ENCODE data around the gene GSTO1. TPM values are rescaled to one million over a fixed set of nuclear protein-coding genes. Genes with fewer than 3 reads are reported as not detected.

GSTO1 gene
- total RNA-seq, 3 donors from 2014 or later (not counting 1 experiment from before 2014, with no cell fraction given): 27.8 to 38.0 (median 31.5) TPM

DNA sequence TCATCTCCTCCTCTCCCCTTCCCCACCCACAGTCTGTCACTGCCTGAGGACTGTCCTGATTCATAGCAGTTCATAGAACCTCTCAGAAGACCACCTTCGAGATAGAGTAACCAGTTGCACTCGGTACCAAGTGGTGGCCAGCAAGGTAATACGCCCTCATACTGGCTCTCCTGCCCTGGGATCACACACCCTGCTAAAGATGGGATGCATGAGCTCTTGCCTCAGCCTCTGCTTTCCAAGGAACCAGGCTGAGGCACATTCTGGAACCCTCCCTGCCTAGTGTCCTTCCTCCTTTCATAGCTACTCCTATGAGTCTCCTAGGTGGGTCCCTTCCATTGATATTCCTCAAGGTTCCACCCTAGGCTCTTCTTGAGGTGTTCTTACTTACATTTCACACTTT is 38.1 kb upstream of the GSTO1 start:
- H3K36me3 ChIP-seq (ENCODE audit: control insufficient read depth, insufficient read depth, low read length): no peaks in the 10 kb centered on the region
- TF ChIP-seq, protein P1, sequence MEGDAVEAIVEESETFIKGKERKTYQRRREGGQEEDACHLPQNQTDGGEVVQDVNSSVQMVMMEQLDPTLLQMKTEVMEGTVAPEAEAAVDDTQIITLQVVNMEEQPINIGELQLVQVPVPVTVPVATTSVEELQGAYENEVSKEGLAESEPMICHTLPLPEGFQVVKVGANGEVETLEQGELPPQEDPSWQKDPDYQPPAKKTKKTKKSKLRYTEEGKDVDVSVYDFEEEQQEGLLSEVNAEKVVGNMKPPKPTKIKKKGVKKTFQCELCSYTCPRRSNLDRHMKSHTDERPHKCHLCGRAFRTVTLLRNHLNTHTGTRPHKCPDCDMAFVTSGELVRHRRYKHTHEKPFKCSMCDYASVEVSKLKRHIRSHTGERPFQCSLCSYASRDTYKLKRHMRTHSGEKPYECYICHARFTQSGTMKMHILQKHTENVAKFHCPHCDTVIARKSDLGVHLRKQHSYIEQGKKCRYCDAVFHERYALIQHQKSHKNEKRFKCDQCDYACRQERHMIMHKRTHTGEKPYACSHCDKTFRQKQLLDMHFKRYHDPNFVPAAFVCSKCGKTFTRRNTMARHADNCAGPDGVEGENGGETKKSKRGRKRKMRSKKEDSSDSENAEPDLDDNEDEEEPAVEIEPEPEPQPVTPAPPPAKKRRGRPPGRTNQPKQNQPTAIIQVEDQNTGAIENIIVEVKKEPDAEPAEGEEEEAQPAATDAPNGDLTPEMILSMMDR (IDR thresholded peaks at IDR 0.05): no peak
- intact Hi-C loops (cut with micrococcal nuclease): no loop called here
- Mint-ChIP-seq H3K4me1 (peaks cover 0 to 5% of the 10 kb centered on the region in 2 donors), H3K27me3 (ENCODE audit: low read depth in 2 of 2) (peaks cover 11 to 19% of the 10 kb centered on the region in 2 donors), H3K4me3 (no peak overlapping the region), H3K27ac (no peak overlapping the region), H3K36me3 (no peaks in the 10 kb centered on the region), H3K9me3 (no peaks in the 10 kb centered on the region)
- H3K27ac ChIP-seq (ENCODE audit: low read length): no peak overlapping the region
- 89% methylated on average over 3 of the region's 3 CpGs for WGBS (ENCODE audit: insufficient coverage)
- H3K27me3 ChIP-seq (ENCODE audit: control insufficient read depth, insufficient read depth, low read length): peaks cover 4% of the 10 kb centered on the region
- H3K4me3 ChIP-seq (ENCODE audit: low read length): no peak overlapping the region
- H3K4me1 ChIP-seq (ENCODE audit: control insufficient read depth, insufficient read depth, low read length): peaks cover 6% of the 10 kb centered on the region
- ATAC-seq (no peak), DNase-seq (no peak)
- no peaks in the 10 kb centered on the region for H3K9me3 ChIP-seq (ENCODE audit: control insufficient read depth, insufficient read depth, low read length)

DNA sequence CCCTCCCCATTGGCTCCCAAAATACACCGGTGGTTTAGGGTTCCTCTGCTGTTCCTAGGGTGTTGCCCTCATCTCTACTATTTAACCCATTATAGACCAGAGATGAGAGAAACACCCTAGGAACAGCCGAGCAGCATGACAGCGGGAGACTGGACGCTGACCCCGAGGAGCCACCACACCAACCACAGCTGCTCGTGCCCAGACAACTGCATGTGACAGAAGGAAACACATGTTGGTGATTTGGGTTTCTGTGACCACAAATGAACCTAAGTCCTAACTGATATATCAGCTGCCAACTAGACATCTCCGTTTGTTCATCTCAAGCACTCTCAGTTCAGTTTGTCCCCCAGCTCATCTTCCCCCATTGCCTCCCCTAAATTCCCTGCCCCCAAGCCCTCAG is 35.9 kb upstream of the GSTO1 start:
- ATAC-seq (no peak), DNase-seq (no peak)
- Histone ChIP-seq H3K9me3 (ENCODE audit: control insufficient read depth, insufficient read depth, low read length) (no peaks in the 10 kb centered on the region), H3K27me3 (ENCODE audit: control insufficient read depth, insufficient read depth, low read length) (peaks cover 4% of the 10 kb centered on the region), H3K4me3 (ENCODE audit: low read length) (no peak overlapping the region), H3K36me3 (ENCODE audit: control insufficient read depth, insufficient read depth, low read length) (no peaks in the 10 kb centered on the region), H3K27ac (ENCODE audit: low read length) (no peak overlapping the region), H3K4me1 (ENCODE audit: control insufficient read depth, insufficient read depth, low read length) (peaks cover 6% of the 10 kb centered on the region)
- Mint-ChIP-seq H3K27ac (no peak overlapping the region), H3K36me3 (no peaks in the 10 kb centered on the region), H3K9me3 (no peaks in the 10 kb centered on the region), H3K27me3 (ENCODE audit: low read depth in 2 of 2) (peaks cover 19 to 21% of the 10 kb centered on the region in 2 donors), H3K4me3 (no peak overlapping the region), H3K4me1 (peaks cover 0 to 5% of the 10 kb centered on the region in 2 donors)
- intact Hi-C loops (cut with micrococcal nuclease): no loop called here
- TF ChIP-seq, protein P1 (IDR thresholded peaks at IDR 0.05): no peak
- WGBS (ENCODE audit: insufficient coverage): 7% methylated on average over 7 of the region's 7 CpGs

DNA sequence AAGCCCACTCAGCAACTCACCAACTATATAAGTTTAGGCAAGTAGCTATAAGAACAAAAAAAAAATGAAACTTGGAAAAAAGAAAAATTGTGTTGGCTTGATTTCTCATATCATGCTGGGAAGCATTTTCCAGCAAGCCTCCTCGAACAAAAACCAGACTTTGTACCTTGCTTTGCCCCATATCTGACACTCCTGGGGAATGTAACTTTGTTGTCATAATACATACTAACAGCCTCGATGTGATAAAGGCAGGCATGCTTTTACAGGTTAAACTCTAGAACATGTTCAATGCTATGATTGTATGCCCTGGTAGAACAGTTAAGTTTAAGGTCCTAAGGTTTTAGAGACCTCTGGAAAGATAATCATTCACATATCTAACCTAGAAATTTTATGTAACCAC is 34.2 kb upstream of the GSTO1 start:
- no peak overlapping the region for H3K4me3 Mint-ChIP-seq
- H3K36me3 ChIP-seq (ENCODE audit: control insufficient read depth, insufficient read depth, low read length): no peaks in the 10 kb centered on the region
- no peaks in the 10 kb centered on the region for H3K36me3 Mint-ChIP-seq
- TF ChIP-seq, protein P1 (IDR thresholded peaks at IDR 0.05): no peak
- 100% methylated on average over 1 of the region's 2 CpGs for WGBS (ENCODE audit: insufficient coverage)
- peaks cover 4% of the 10 kb centered on the region for H3K27me3 ChIP-seq (ENCODE audit: control insufficient read depth, insufficient read depth, low read length)
- intact Hi-C loops (cut with micrococcal nuclease): no loop called here
- peaks cover 20 to 22% of the 10 kb centered on the region in 2 donors for H3K27me3 Mint-ChIP-seq (ENCODE audit: low read depth in 2 of 2)
- H3K27ac ChIP-seq (ENCODE audit: low read length): no peak overlapping the region
- peaks cover 6% of the 10 kb centered on the region for H3K4me1 ChIP-seq (ENCODE audit: control insufficient read depth, insufficient read depth, low read length)
- DNase-seq (no peak), ATAC-seq (no peak)
- no peaks in the 10 kb centered on the region for H3K9me3 Mint-ChIP-seq
- H3K9me3 ChIP-seq (ENCODE audit: control insufficient read depth, insufficient read depth, low read length): no peaks in the 10 kb centered on the region
- H3K27ac Mint-ChIP-seq: no peak overlapping the region
- peaks cover 0 to 5% of the 10 kb centered on the region in 2 donors for H3K4me1 Mint-ChIP-seq
- no peak overlapping the region for H3K4me3 ChIP-seq (ENCODE audit: low read length)

DNA sequence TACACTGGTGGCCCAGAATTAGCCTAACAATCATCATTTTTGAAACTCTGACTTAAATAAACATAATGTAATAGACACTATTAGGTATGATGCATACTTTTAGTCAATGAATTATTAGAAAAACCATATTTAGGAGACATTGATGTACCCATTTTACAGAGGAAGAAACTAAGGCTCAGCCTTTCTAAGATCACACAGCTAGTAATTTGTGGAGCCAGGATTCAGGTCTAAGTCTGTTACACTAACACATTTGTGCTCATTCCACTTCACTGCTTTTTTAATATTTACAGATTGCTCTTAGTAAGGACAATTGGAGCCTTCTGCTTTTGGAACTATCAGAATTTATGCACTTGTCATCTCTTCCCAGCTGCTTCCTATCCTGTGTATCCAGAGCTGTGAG is 31.4 kb upstream of the GSTO1 start:
- peaks cover 0 to 5% of the 10 kb centered on the region in 2 donors for H3K4me1 Mint-ChIP-seq
- peaks cover 4% of the 10 kb centered on the region for H3K27me3 ChIP-seq (ENCODE audit: control insufficient read depth, insufficient read depth, low read length)

More for the DNA sequence above, 31.4 kb upstream of the GSTO1 start:
- H3K4me1 ChIP-seq (ENCODE audit: control insufficient read depth, insufficient read depth, low read length): peaks cover 6% of the 10 kb centered on the region
- Mint-ChIP-seq H3K27ac (no peak overlapping the region), H3K36me3 (no peaks in the 10 kb centered on the region), H3K9me3 (no peaks in the 10 kb centered on the region), H3K27me3 (ENCODE audit: low read depth in 2 of 2) (peaks cover 23 to 27% of the 10 kb centered on the region in 2 donors), H3K4me3 (no peak overlapping the region)
- no peak for ATAC-seq
- TF ChIP-seq, protein P1 (IDR thresholded peaks at IDR 0.05): no peak
- no peaks in the 10 kb centered on the region for H3K9me3 ChIP-seq (ENCODE audit: control insufficient read depth, insufficient read depth, low read length)
- intact Hi-C loops (cut with micrococcal nuclease): no loop called here
- H3K27ac ChIP-seq (ENCODE audit: low read length): no peak overlapping the region
- H3K4me3 ChIP-seq (ENCODE audit: low read length): no peak overlapping the region
- no peak for DNase-seq
- H3K36me3 ChIP-seq (ENCODE audit: control insufficient read depth, insufficient read depth, low read length): no peaks in the 10 kb centered on the region

Data from natural killer cell (primary cell).